ENCODE data around the gene GDE1.

The GDE1 gene

DNA sequence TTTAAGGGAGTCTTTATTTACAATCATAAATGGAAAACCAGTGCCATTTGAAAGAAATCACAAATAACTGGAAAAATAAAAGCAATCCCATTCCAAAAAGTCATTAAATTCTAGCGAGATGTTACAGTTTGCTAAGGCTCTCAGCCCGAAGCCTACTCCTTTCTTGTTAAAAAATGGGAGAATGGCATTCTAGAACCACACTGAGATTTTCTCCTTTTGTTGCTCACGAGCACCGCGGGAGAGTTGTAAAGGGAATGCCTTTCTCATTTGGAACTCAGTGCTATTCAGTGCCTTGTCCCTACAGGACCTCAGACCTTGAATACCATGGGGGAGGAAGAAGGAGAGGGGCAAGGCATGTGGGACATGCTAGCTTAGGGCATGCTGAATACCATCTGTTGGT is 36.3 kb downstream of the GDE1 start:
- DNase-seq, result no peak

DNA sequence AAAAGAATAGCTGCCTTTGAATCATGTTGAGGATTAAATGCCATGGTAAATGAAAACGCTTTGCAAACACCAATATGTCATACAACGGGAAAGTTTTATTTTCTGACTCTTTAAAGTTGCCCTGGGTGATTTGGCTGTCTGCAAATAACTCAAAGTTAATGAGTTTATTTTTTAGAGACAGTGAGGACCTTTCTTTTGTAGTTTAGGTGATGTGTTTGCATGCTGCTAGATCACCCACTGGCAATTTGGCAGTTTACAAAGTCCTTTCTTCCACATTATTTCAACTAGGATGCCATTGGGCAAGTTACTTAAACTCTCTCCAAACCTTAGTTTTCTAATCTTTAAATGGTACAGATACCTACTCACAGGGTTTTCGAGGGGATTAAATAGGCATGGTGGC is 37.8 kb downstream of the GDE1 start:
- no peak for DNase-seq

DNA sequence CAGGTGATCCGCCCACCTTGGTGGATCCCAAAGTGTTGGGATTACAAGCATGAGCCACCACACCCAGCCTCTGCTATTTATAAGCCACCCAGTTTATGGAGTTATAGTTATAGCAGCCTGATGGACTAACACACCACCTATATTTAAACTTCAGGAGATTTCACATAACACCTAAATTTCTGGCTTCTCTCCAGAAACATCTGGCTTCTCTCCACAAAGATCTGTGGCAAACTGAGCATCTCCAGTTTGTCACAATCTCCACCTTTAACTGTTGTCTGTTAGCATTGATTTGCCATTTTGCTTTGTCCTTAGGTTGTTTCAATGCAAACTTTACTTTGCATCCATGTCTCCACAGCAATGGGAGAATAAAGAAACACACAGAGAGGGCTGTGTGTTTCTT is 39.6 kb downstream of the GDE1 start:
- no peak for DNase-seq

DNA sequence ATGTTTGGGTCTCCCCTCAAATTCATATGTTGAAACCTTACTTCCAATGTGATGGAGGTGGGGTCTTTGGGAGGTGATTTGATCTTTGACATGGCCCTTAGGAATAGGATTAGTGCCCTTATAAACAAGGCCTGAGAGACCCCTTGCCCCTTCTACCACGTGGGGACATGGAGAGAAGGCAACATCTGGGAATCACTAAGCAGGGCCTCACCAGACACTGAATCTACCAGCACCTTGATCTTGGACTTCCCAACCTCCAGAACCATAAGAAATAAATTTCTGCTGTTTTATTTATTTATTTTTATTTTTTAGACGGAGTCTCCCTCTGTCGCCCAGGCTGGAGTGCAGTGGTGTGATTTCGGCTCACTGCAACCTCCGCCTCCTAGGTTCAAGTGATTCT is 40.1 kb downstream of the GDE1 start:
- DNase-seq, result no peak

DNA sequence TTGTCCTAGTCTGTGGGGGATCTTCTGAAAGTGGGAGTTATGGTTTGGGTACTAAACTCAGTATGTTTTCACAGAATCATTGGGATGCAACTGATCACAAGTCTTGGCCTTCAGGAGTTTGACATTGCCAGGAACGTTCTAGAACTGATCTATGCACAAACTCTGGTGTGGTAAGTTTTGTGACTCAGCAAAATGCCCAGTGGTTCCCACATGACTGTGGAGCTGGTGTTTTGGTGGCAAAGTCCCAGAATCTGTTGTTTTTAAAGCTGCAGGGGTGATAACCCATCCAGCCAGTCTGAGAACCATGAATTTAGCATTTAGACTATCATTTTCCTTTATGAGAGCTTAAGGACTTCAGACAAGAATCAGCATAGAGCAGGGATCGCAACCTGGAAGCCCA is 40.6 kb downstream of the GDE1 start:
- no peak for DNase-seq

DNA sequence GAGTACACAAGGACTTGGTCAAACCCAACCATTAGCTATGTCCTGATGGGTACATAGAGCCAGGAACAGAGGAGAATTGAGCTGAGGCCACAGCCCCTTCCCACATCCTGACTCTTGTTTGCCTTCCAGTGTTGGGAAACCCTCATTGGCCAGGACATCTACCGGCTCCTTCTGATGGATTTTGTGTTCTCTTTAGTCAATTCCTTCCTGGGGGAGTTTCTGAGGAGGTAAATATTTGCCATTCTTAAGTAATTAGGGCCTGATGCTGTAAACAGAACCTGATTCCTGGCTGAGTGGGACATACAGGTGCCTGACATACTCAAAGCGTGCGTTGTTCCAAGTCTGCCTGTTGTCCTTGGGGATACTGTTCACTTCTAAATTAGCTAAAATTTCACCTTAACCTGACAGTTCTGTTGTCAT is 42.6 kb downstream of the GDE1 start:
- DNase-seq, result no peak

DNA sequence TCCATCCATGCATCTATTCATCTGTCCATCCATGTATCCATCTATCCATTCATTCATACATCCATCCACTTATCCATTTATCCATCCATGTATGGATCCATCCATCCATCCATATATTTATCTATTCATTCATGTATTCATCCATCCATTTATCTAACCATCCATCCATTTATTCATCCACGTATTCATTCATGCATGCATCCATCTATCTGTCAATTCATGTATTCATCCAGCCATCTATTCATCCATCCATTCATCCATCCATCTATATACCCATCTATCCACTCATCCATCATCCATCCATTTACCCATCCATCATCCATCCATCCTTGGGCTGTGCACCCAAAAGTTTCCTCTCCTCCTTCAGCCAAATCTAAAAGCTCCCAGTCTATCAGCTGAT is 43.4 kb downstream of the GDE1 start:
- no peak for DNase-seq

DNA sequence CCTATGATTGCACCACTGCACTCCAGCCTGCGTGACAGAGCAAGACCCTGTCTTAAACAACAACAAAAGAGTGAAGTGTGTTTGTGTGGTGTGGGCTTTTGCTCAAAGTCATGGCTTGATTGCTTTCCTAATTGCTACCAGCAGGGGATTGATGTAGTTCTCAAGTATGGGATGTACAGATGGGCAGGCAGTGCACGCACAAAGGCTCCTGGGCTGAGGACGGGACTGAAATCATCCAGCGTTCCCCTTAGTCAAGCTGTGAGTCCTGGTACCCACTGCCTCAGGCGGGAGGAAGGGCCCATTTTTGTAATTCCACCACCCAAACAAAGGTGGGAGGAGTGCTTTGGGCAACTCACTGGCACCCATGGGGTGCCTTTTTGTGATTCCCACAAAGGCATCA is 47.3 kb downstream of the GDE1 start:
- no peak for DNase-seq

DNA sequence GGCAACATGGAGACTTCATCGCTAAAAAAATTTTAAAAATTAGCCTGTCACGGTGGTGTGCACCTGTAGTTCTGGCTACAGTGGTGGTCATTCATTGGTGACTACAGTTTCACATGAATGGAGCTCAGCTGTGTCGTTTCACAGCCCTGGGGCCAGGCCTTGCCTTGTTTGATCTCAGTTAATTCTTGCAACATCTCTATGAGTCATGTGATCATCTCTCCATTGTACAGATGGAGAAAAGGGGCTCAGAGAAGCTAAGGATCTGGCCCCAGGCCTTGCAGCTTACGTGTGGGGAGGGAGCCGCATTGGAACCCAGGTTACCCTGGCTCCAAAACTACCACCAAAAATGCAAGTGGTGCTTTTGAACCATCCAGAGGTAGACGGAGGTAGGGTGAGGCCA is 49.4 kb downstream of the GDE1 start:
- DNase-seq, result no peak

DNA sequence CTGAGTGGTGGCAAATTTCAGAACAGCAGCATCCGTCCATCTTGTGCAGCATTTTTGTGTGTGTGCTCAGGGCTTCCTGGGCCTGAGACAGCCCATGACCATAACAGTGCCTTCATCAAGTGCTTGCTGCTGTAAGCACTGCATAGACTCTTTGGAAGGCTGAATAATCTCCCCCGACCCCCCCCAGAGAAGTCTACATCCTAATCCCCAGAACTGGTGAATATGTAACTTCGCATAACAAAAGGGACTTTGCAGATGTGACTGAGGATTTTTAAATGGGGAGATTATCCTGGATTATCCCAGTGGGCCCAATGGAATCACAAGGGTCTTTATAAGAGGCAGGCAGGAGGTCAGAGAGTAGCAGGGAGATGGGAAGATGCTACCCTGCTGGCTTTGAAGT is 53.6 kb downstream of the GDE1 start:
- no peak for DNase-seq

DNA sequence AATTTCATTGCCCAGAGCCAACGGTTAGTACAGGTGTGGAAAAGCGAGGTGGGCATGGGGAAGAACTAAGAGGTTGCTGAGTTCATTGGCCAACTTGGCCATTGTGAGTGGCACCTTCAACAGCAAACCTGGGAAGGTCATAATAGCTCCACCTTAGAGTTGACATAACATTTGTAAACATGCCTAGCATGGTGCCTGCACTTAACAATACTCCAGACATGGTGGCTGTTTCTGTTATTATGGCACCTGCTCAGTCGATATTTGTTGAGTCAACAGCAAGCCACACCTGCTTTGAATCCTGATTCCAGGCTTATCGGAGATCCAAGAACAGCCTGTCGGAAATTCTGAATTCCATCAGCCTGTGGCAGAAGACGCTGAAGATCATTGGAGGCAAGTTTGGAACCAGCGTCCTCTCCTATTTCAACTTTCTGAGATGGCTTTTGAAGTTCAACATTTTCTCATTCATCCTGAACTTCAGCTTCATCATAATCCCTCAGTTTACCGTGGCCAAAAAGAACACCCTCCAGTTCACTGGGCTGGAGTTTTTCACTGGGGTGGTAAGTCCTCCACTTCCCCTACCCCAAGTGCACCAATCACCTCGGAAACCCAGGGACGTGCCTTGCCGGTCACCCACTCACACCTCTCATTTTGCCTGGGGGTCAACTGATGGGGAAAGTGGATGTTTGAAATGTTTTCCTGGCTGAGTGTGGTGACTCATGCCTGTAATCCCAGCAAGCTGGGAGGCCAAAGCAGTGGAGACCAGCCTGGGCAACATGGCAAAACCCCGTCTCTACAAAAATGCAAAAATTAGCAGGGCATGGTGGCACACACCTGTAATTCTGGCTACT is 58.2 kb downstream of the GDE1 start:
- DNase-seq, result no peak

DNA sequence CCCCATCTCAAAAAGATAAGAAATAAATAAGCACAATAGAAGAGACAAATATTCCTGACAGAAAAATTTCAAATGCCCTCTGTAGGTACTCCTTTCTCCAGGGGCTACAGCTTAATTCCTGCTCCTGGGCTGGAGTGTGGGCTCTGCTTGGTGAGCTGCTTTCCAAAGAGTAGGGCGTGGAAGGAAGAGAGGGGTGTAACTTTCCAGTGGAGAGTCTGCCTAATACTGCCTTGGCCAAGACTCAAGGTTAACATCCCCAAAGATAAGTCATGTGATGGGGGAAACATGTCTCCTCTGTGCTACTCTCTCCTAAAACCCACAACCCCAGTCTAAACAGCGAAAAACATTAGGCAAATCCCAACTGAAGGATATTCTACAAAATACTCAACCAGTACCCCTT is 61.5 kb downstream of the GDE1 start:
- no peak for DNase-seq

DNA sequence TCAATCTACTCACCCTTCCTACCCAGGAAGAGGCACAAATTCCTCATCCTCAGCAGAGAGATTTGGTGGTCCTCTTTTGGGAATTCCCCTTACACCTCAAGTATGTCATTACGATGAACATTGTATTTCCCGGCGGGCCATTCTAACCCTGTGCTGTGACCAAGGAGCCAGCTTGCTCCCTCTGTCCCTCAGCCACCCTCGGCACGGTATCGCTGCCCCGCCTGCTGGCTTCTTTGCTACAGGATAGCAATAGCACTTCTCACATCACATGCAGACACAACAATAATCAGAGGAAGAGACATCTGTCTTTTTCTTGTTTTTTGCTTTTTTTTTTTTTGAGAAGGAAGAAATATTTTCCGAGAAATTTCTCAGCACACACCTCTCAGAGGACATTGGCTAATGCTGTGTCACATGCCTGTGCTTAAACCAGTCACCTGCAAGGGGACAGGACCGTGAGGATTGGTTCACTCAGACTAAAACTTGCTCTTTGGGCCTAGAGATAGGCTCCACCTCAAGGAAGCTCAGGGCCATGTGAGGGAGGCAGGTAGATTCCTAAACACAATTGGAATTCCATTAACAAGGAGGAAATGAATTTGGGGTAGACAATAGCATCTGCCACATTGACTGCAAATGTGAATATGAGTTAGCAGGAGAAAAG is 63.0 kb downstream of the GDE1 start:
- DNase-seq, result no peak
